ENCODE results near the gene FAM50A. TPM values are rescaled to one million over a fixed set of nuclear protein-coding genes. Genes with fewer than 3 reads are reported as not detected.
A peak's percentile ranks its signal among the peaks of the same experiment; 100 is the strongest.
"Not testable (repeated sequence)": the region's sequence is repeated elsewhere in the genome, so short reads cannot be mapped to it uniquely, and the experiment has no call there.

Gene FAM50A, protein sequence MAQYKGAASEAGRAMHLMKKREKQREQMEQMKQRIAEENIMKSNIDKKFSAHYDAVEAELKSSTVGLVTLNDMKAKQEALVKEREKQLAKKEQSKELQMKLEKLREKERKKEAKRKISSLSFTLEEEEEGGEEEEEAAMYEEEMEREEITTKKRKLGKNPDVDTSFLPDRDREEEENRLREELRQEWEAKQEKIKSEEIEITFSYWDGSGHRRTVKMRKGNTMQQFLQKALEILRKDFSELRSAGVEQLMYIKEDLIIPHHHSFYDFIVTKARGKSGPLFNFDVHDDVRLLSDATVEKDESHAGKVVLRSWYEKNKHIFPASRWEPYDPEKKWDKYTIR
- 32.8 and 44.2 TPM in 2 replicates for total RNA-seq (2014; rRNA removed; shearing (Covaris generic))

DNA sequence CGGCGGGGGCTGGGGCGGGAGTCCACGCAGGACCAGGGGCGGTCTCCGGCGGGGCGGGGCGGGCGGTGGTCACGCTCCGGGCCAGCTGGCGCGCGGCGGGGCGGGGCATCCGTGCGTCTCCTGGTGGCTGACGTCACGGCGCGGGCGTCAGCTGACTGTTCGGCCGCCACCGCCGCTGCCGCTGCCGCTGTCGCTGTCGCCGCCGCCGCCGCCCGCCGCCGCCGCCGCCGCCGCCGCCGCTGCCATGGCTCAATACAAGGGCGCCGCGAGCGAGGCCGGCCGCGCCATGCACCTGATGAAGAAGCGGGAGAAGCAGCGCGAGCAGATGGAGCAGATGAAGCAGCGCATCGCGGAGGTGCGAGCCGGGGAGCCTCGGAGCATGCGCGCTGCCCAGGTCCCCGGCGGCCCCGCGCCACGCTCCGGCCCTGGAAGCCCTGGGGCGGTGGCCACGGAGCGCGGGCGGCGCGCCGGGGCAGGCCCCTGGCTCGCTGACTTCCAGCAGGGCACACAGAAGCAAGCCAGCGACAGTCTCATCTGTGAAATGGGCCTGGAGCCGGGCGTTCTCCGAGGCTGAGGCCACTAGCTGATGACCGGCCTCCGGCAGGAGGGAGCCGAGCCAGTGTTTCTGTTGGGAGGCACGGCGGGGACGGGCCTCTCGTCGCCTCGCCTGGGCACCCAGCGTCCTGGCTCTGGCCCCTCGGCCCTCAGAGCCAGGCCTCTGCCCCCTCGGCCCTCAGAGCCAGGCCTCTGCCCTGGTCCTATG, at the start of gene FAM50A:
FAM50A (plus strand) TSS at position 150 of the 763 bp plus-strand sequence; CDS start at position 245, 95 bp downstream.
- DNase-seq (ENCODE audit: low read depth), result peak; percentile 70

DNA sequence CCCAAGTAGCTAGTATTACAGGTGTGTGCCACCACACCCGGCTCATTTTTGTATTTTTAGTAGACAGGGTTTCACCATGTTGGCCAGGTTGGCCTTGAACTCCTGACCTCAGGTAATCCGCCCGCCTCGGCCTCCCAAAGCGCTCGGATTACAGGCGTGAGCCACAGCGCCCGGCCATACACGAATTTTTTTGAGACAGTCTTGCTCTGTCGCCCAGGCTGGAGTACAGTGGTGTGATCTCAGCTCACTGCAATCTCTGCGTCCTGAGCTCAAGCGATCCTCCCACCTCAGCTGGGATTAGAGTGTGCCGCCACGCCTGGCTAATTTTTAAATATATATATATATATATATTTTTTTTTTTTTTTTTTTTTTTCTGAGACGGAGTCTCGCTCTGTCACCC, 47.6 kb upstream of the FAM50A start:
- DNase-seq (ENCODE audit: low read depth), result not testable (repeated sequence)

DNA sequence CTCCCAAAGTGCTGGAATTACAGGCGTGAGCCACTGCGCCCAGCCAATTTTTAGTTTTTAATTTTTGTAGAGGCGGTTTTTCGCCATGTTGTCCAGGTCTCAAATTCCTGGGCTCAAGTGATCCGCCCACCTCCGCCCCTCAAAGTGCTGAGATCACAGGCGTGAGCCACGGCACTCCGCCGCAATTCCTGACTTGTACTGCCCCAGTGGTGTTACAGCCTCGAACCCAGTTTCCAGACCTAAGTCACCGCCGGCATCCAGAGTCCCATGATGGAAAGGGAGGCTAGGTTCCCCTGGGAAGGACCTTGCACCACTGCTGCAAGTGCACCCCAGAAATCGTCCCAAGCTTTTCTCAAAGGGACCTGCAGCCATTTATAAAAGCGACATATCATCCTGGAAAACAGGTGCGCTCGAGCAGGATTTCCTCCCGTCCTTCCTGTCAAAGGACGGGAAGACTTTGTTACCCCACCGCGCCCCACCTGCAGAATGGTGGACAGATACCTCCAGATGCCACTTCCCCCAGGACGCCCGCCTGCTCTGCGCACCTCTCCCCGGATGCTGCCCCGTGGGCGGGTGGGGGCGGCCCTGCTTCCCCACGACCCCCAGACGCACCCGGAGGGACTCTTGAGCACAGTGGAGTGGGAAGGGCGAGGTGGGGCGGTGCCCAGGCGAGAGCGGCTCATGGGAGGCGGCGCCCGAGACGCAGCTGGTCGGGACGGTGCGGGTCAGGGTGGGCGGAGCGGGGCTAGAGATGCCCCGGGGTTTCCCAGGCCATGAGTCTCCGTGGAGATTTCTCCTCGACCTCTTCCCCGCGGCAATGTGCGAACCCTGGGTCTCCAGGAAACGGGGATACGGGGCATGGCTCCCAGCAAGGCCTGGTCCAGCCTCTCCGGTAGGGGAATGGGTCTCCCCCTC, 46.7 kb upstream of the FAM50A start:
- no peak for DNase-seq (ENCODE audit: low read depth)

DNA sequence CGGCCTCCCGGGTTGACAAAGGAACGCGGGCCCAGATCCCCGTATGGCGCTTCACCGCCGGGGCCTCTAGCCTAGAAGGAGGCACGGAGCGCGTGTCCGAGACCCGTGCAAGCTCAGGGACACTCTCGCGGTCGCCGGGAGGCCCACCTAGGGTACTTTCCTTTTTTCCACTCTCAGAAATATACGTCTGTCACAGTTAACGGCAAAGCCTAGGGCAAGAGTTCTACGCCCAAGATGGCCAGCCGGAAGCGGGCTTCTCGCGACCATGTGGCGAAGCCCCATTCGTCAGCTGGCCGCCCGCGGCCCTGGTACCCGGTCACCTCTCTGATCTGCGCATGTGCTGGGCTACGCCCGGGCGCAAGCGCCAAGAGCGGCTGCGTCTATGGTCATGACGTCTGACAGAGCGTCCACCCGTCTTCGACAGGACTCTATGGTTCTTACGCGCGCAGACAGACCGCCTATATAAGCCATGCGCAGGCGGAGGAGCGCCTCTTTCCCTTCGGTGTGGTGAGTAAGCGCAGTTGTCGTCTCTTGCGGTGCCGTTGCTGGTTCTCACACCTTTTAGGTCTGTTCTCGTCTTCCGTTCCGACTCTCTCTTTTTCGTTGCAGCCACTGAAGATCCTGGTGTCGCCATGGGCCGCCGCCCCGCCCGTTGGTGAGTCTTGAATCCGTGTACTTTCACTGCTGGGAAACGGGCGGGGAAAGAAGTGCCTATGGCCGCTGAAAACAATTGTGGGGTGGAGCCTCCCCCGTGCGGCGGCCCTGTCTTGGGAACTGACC, 45.9 kb upstream of the FAM50A start, which contains the start of gene RPL10:
RPL10 (plus strand) TSS at position 490 of the 780 bp plus-strand sequence; CDS start at position 633, 143 bp downstream.
- DNase-seq (ENCODE audit: low read depth), result peak; percentile 95

DNA sequence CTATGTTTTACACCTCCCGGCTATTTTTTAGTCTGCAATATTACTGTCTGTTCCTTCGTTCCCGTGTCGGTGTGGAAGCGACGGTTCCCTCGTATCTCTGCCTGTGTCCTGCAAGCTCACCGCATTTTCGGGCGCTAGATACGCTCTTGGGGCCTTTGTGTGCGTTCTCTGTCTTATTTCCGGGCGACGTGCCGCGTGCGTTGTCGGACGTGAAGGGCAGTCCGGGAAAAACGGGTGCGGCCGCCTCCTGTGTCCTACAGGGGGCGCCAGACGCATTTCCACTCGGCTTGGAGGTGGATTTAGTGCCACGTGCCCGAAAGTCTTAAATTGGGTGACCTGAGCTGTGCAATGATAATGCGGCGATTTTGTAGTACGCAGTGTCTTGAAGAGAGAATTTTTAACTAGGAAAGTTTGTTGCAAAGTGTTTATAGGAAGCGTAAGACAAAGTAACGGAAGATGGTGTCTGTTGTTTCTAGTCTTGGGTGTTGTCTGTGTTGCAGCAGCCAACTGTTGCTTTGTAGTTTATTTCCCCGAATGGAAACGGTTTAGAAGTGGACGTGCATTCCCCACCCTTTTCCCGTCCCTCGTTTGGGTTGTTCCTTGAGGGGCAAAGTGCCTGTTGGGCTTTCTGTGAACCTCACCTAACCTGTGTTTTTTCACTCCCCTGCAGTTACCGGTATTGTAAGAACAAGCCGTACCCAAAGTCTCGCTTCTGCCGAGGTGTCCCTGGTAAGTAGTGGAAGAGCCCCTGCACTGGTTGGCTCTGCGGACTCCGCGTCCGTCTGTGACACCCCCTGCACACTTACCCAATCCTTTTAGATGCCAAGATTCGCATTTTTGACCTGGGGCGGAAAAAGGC, 45.0 kb upstream of the FAM50A start:
- DNase-seq (ENCODE audit: low read depth), result peak; percentile 72

DNA sequence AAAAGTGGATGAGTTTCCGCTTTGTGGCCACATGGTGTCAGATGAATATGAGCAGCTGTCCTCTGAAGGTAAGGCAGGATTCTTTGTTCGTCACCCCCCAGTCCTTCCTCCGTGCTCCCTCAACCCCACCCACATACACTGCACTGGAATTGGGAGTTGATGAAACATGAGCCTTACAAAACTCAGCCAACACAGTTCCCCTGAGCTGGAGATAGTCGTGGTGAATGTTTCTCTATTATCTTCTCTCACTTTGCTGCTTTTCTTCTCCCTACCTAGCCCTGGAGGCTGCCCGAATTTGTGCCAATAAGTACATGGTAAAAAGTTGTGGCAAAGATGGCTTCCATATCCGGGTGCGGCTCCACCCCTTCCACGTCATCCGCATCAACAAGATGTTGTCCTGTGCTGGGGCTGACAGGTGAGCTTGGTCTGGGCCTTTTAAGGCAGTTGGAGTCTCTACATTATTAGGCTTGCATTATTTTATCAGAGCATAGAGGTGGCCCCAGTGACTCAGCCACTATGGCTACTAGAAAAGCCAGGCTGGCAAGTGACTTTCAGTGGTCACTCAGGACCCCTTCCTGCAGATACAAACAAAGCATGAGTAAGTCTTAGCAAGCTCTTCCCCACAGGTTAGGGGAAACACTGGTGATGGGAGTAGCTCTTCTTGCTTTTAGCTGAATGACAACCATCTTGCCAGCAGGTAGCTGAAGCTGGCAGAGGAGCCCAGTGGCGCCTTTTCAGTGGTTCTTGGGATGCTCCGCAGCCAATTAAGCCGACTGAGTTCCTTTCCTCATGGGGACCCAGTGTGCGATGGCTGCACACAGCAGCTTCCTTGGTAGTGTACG, 44.2 kb upstream of the FAM50A start:
- DNase-seq (ENCODE audit: low read depth), result no peak

DNA sequence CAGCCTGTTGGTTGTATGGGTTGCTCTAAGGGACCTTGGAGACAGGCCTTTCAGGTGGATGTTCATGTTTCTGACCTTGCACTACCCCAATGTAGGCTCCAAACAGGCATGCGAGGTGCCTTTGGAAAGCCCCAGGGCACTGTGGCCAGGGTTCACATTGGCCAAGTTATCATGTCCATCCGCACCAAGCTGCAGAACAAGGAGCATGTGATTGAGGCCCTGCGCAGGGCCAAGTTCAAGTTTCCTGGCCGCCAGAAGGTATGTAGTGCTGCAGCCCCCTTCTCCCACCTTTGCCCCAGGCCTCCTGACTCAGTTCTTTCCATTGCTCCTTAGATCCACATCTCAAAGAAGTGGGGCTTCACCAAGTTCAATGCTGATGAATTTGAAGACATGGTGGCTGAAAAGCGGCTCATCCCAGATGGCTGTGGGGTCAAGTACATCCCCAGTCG, 43.5 kb upstream of the FAM50A start:
- not testable (repeated sequence) for DNase-seq (ENCODE audit: low read depth)

DNA sequence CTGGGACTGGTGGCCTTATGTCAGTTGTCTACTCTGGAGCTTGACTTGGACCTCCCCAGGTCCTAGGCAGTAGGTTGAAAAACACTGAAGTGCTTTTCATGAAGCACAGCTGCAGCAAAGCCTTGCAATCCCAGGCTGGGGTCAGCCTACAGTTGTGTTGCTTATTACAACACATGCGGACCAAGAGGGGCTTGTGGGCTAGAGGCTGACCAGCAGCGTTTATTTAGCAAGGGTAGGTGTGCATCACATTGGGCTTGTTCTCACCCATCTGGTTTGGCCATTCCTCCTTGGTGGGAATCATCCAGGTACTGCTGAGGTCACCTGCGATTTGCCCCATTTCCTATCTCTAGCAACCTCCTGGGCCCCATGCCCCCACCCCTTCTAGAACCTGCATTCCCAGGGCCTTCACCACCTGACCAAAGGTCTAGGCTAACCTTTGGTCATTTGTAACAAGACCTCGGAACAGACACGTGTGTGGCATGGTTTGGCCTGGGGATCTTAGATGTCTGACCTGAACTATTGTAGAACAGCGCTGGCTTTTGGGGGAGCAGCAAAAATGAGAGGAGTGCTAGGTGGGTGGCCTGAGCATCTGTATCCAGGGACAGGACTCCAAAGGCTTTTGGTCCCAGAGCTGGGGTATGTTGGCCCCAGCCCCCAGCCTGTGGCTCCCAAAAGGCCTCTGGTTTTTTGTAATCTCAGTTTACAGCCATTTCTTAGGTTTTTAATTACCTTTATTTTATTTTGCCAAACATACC, 42.7 kb upstream of the FAM50A start:
- DNase-seq (ENCODE audit: low read depth), result peak; percentile 48

DNA sequence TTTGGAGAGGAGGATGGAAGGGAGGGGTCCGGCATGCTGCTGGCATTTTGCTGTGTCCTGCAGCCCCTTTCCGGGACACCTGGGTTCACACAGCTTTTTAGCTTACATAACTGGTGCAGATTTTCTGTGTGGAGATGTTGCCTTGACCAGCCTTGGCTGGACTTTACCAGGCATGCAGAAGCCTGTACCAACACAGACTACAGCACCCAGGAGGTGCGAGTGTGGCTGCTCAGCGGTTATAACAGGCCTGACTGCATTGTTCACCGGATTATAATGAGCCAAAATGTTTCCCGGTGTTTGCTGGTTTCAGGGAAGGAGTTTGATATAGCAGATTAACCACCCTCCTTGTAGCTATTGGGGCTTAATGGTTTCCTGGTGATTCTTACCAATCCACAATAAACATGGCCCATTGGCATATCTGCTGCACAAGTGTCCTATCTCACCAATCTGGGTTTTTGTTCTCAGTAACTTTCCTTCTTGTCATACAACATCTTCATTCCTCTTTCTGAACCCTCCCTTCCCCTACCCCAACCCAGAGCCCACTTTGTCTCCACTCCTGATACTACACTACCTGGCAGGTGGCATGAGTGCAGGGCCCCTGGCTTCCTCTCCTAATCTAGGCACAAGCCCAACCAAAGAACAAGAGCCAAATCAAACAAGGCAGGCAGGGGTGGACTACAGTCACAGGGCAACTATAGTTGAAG, 41.9 kb upstream of the FAM50A start:
- no peak for DNase-seq (ENCODE audit: low read depth)

DNA sequence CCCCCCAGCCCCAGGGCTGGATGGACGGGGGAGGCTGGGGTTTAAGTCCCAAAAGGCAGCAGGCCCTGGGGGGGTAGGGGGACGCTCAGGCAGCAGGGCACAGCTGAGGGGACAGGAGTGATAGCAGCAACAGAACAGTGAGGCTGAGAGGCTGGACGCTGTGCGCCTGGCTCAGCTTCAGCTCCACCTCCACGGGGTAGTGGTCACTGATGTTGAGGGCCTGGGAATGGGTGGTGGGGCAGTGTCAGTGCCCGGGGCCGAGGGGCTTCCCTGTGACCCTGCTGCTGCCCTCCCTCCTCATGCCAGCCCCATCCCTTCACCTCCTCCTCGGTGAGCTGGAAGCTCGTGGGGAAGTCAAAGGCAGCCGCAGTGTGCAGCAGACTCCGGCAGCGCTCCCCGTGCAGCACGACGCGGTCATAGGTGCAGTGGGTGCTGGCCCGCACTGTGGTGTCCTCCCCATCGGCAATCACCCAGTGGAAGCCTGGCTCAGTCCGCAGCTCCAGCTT, 41.3 kb upstream of the FAM50A start:
- DNase-seq (ENCODE audit: low read depth), result no peak

DNA sequence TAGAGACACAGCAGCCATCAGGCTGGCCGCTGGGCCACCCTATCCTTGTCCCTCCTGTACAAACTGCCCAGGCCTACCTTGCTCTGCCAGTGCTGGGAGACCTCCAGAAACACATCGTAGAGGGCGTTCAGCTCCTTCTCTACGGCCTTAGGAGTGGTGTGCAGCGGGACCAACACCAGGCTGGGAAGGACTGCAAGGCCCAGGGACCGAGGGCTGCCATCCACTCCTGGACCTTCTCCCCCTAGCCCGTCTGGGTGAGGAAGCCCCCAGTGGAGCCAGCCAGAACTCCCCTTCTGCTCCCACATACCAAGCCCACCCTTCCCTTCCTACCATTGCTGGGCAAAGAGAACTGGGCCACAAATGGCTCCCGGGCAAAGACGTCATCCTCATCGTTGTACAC, 40.7 kb upstream of the FAM50A start:
- DNase-seq (ENCODE audit: low read depth), result no peak

DNA sequence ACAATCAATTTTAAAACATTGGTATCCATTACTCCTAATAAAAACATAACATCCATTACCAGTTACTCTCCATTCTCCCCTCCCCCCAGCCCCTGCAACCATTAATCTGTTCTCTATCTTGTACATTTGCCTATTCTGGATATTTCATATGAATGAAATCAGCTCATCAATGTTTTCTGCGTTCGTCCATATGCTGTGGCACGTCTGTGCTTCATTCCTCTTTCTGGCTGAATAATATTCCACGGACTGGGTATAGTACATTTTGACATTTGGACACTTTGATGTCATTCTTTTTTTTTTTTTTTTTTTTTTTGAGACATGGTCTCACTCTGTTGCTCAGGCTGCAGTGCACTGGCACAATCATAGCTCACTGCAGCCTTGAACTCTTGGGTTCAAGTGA, 40.1 kb upstream of the FAM50A start:
- no peak for DNase-seq (ENCODE audit: low read depth)

DNA sequence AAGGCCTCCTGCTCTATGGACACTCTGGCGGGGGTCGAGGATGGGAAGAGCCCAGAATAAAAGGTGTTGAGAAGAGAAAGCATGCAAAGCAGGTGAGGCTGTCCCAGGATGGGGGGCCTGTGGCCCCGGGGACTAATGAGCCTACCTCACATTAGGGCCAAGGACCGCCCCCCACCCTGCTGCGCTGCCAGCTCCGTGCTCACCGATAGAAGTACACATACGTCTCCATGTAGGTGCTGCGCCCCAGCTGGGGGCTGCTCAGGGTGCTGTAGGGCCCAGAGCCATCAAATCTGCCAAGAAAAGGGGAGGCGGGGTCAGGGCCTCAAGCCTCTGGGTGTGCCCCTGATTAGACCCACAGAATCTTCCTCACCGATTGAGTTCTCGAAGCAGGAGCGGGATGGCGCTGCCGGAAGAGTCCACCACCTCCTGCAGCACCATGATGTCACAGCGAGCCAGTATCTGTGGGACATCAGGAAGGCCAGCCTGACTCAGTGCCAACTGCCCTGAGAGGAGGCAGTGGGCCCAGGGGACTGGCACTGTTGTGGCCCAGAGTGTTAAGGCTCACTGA, 39.2 kb upstream of the FAM50A start:
- DNase-seq (ENCODE audit: low read depth), result no peak

DNA sequence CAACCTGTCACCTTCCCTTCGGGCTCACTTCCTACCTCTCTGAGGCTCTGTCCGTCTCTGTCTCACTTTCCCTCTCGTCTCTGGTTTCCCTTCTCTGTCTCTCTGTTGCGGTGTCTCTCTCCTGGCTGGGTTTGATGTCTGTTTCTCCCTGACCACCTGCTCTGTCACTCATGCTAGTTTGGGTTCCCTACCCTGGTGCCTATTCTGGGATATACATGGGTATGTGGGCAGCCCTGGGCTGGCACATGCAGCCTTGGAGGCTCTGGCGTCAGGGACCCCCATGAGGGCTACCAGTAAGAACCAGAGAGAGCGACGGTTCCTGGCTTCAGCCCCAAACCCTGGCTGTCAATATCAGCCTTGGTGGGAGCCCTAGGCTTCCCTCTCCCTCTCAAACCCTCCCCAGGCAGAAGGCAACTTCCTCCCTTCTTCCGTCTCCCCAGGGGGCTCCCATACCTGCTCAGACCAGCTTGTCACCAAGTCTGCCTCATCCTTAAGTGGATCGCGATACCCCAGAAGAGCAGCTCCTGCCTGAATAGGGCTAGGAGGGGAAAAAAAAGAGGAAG, 35.2 kb upstream of the FAM50A start:
- no peak for DNase-seq (ENCODE audit: low read depth)

DNA sequence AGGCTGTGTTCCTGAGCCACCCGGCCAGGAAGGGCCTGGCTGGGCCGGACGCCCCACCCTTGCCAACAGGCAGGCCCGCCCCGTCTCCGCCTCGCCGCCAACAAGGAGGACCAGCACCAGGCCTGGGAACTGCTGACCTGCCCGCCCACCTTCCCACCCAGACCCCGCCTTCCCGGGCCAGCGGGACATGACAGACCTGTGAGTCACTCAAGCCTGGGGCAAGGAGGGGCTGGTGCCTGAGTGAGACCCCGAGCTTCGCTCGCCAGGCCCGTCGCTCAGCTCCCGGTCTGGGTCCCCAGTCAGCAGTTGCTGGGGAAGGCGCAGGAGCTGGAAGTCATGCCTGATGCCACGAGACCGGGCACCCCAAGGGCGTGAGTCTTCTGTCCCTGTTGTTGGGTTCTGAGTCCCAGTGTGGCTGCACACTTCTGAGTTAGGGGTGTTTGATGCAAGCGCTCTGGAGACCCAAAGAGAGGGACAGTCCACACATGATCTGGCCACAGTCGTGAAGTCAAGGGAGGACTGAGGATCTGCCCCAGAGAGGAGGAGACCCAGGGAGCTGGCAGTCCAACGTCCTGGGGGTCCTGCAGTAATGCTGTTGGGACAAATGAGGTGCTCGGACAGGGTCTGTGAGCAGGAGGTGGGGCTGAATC, 34.6 kb upstream of the FAM50A start, which contains the start of gene DNASE1L1:
DNASE1L1 (minus strand) TSS at position 33 of the 650 bp plus-strand sequence. CDS start 3,686 bp downstream, outside the sequence.
- peak; percentile 93 for DNase-seq (ENCODE audit: low read depth)

DNA sequence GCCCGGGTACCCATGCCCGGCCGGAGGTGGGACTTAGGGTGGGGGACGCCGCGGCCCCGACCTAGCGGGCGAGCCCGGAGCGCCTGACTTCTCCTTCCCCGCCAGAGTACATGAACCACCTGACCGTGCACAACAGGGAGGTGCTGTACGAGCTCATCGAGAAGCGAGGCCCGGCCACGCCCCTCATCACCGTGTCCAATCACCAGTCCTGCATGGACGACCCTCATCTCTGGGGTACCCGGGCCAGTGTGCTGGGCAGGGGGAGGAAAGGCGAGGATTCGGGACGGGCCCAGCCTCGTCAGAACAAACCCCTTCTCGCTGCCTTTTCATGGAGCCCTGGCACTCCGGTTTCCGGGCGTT, 32.0 kb upstream of the FAM50A start:
- peak; percentile 64 for DNase-seq (ENCODE audit: low read depth)

All from Daoy (cell line).